Heart right ventricle (tissue), 16 donors: ENCODE data around the gene NTSR1. TPM values are rescaled to one million over a fixed set of nuclear protein-coding genes. Genes with fewer than 3 reads are reported as not detected.

ENCODE experiments used
- ATAC-seq, 8 donors: fragments of 200-7000 bp; cut with Tn5 transposase; one replicate each; pipeline ENCODE4 v1.9.1; 2020; ENCODE audit warnings: mild to moderate bottlenecking in 8 of 8, moderate library complexity in 8 of 8, moderate number of reproducible peaks in 1 of 8
- DNase-seq, 2 donors: peaks; one replicate each; pipeline ENCODE4 v3.0.0-alpha.2; 2020
- H3K27ac ChIP-seq, 10 donors: fragments of 200-600 bp; sonication (generic) in 2 of 10; one replicate each; pipeline versions ENCODE4 v1.5.0 to v1.8.0; 2020 to 2022; ENCODE audit warnings: mild to moderate bottlenecking in 3 of 10
- H3K27me3 ChIP-seq, 7 donors: fragments of 200-600 bp; one replicate each; pipeline ENCODE4 v1.8.0; 2021 to 2022; ENCODE audit warnings: mild to moderate bottlenecking in 2 of 7
- H3K36me3 ChIP-seq, 9 donors: fragments of 200-600 bp; sonication (generic) in 1 of 9; one replicate each; pipeline versions ENCODE4 v1.5.0 to v1.8.0; 2020 to 2022; ENCODE audit warnings: mild to moderate bottlenecking in 2 of 9
- H3K4me1 ChIP-seq, 9 donors: fragments of 200-600 bp; sonication (generic) in 1 of 9; one replicate each; pipeline versions ENCODE4 v1.5.0 to v1.8.0; 2020 to 2022; ENCODE audit warnings: mild to moderate bottlenecking in 4 of 9
- H3K4me3 ChIP-seq, 10 donors: fragments of 200-600 bp; sonication (generic) in 2 of 10; one replicate each; pipeline versions ENCODE4 v1.5.0 to v1.8.0; 2020 to 2022; ENCODE audit warnings: mild to moderate bottlenecking in 7 of 10, moderate library complexity in 2 of 10
- H3K9me3 ChIP-seq, 11 donors: fragments of 200-600 bp in 10 of 11; sonication (generic) in 2 of 11; one replicate each; pipeline versions ENCODE4 v1.5.0 to v1.8.0; 2013 to 2022; ENCODE audit warnings: mild to moderate bottlenecking in 2 of 11, control low read depth in 1 of 11, moderate library complexity in 1 of 11
- CTCF ChIP-seq, 9 donors: fragments of 200-600 bp; sonication (generic) in 2 of 9; IDR thresholded peaks; one replicate each; pipeline versions ENCODE4 v1.5.0 to v1.8.0; 2021 to 2022; ENCODE audit warnings: antibody characterized with exemption in 9 of 9, mild to moderate bottlenecking in 5 of 9, moderate library complexity in 1 of 9
- WGBS, 2 donors: extraction: QIAGEN DNeasy Blood & Tissue Kit; methylation state at CpG; one replicate each; pipeline ENCODE4 v1.1.7; 2013; ENCODE audit warnings: inconsistent platforms in 1 of 2; 5-methylcytosine and 5-hydroxymethylcytosine counted together
- intact Hi-C, 10 donors: fragments of 100-400 bp; cut with DNase I; formaldehyde crosslinking; loops; one replicate each; pipeline versions ENCODE4 v1.11.1 to v1.14.2; 2022
- polyA plus RNA-seq, 2 donors: library from polyadenylated mRNA; stranded (reverse); fragments of 200-250 nt; gene quantifications; one replicate each; pipeline ENCODE4 v1.2.3, GENCODE V29; 2013
- total RNA-seq, 10 donors: library from RNA; stranded (reverse); fragmentation: NEBNext Ultra II Directional in 3 of 10; extraction: Animal tissue kit (Norgen Biotek cat#: 25700) in 3 of 10; gene quantifications; one replicate each; pipeline versions ENCODE4 v1.2.1 to v1.2.4, GENCODE V29; 2021 to 2023
- donor health status: Arrhythmogenic right ventricular cardiomyopathy.
- donor health status: ischemic (EF 13 %, LVEDD 7.1; RV severe dilation, severe dysfunction).
- donor health status: healthy with polysubstance abuse.
- donor health status: DM: no; HTN: yes; CAD: no.
- donor health status: DM: no; HTN: no; CAD: no.
- donor health status: ischemic (EF 25% LVEDD 6.9; RV normal size, moderate dysfunction).
- donor health status: ischemic (EF 25% LVEDD 5.7; RV mildly dilated, moderate dysfunction).
- donor health status: healthy.
- donor health status: DM: yes; HTN: yes; CAD: no.
- donor health status: Ischemic cardiomyopathy.
- donor health status: ischemic (EF 35%, LVEDD 5.7; RV mildly dilated, moderate dysfunction).
- donor health status: nonischemic (EF 11% LVEDD 7.7; RV severe dilation, severe dysfunction).
- donor health status: DM: yes; HTN: yes; CAD: no.
- donor health status: PGD.
- donor health status: ischemic (EF 29% LVEDD 5.4; RV normal size, mild dysfunction).
- donor health status: nonischemic (EF 23%, LVEDD 6.1; RV moderate dilation, normal function).

Gene NTSR1
- total and polyA plus RNA-seq, 12 donors, result 0.08 TPM; not detected in 10

GRCh38 chr20:62772990-62773844 lies 64.6 kb downstream of the NTSR1 start:
- Histone ChIP-seq H3K9me3 (no peaks in the 10 kb centered on the region), H3K27ac (no peak overlapping the region), H3K4me3 (no peak overlapping the region), H3K27me3 (peaks cover 0 to 24% (median 4%) of the 10 kb centered on the region in 7 donors), H3K4me1 (peaks cover 0 to 34% (median 4%) of the 10 kb centered on the region in 9 donors), H3K36me3 (no peaks in the 10 kb centered on the region)
- WGBS, 2 donors, result 51 to 59% methylated on average over 19 of the region's 19 CpGs
- peak in 1 of 8 donors; percentile 29 for ATAC-seq
- intact Hi-C loops, result no loop called here
- DNase-seq, result no peak
- TF ChIP-seq CTCF (IDR thresholded peaks at IDR 0.05), result no peak

- intact Hi-C loops, result no loop called here
- peaks cover 0 to 24% (median 4%) of the 10 kb centered on the region in 7 donors for H3K27me3 ChIP-seq
- ATAC-seq (no peak), DNase-seq (no peak)
- no peaks in the 10 kb centered on the region for H3K36me3 ChIP-seq
- H3K4me3 ChIP-seq, result no peak overlapping the region
- H3K4me1 ChIP-seq, result peaks cover 0 to 34% (median 0%) of the 10 kb centered on the region in 9 donors
- WGBS, 2 donors, result 82 to 85% methylated on average over 29 of the region's 29 CpGs
- no peak overlapping the region for H3K27ac ChIP-seq
- H3K9me3 ChIP-seq, result no peaks in the 10 kb centered on the region
- no peak for TF ChIP-seq CTCF (IDR thresholded peaks at IDR 0.05)
These were observed 65.4 kb downstream of the NTSR1 start for GRCh38 chr20:62773845-62774714.

GRCh38 chr20:62774762-62775161 lies 66.1 kb downstream of the NTSR1 start:
- H3K9me3 ChIP-seq, result no peaks in the 10 kb centered on the region
- H3K36me3 ChIP-seq, result no peaks in the 10 kb centered on the region
- TF ChIP-seq CTCF (IDR thresholded peaks at IDR 0.05), result no peak
- H3K27me3 ChIP-seq, result peaks cover 0 to 27% (median 4%) of the 10 kb centered on the region in 7 donors
- 61 to 71% methylated on average over 8 of the region's 8 CpGs for WGBS, 2 donors
- peaks cover 0 to 34% (median 0%) of the 10 kb centered on the region in 9 donors for H3K4me1 ChIP-seq
- H3K4me3 ChIP-seq, result no peak overlapping the region
- ATAC-seq (peak in 1 of 8 donors; percentile 12), DNase-seq (no peak)
- no peak overlapping the region for H3K27ac ChIP-seq
- intact Hi-C loops, result no loop called here

GRCh38 chr20:62775206-62775605 lies 66.6 kb downstream of the NTSR1 start:
- WGBS, 2 donors, result 89% methylated on average over 9 of the region's 9 CpGs
- ATAC-seq (no peak), DNase-seq (no peak)
- Histone ChIP-seq H3K27me3 (peaks cover 0 to 30% (median 4%) of the 10 kb centered on the region in 7 donors), H3K27ac (no peak overlapping the region), H3K4me1 (peaks cover 0 to 34% (median 0%) of the 10 kb centered on the region in 9 donors), H3K4me3 (no peak overlapping the region), H3K9me3 (no peaks in the 10 kb centered on the region), H3K36me3 (no peaks in the 10 kb centered on the region)
- intact Hi-C loops, result no loop called here
- no peak for TF ChIP-seq CTCF (IDR thresholded peaks at IDR 0.05)
